Aorta (tissue), 5 donors: ENCODE data around the gene PHACTR2. TPM values are rescaled to one million over a fixed set of nuclear protein-coding genes. Genes with fewer than 3 reads are reported as not detected.
"Not testable (repeated sequence)": the region's sequence is repeated elsewhere in the genome, so short reads cannot be mapped to it uniquely, and the experiment has no call there.

Source experiments
- ATAC-seq: fragments of 200-7000 bp; cut with Tn5 transposase; one replicate; pipeline ENCODE4 v1.9.1; 2022; ENCODE audit warnings: moderate library complexity; ENCODE audit not compliant: low FRiP score
- DNase-seq, 2 donors: peaks; one replicate each; pipeline ENCODE4 v3.0.0-alpha.2; 2020
- H3K27ac ChIP-seq, 2 donors: one replicate each; pipeline ENCODE4 v1.5.1; 2013; ENCODE audit warnings: low read length in 2 of 2, mild to moderate bottlenecking in 2 of 2, moderate library complexity in 2 of 2, control low read depth in 1 of 2, inconsistent platforms in 1 of 2, low read depth in 1 of 2
- H3K27me3 ChIP-seq, 2 donors: one replicate each; pipeline ENCODE4 v1.6.1; 2013; ENCODE audit warnings: control low read depth in 1 of 2, low read length in 1 of 2, mild to moderate bottlenecking in 1 of 2, moderate library complexity in 1 of 2; ENCODE audit not compliant: insufficient read depth in 2 of 2, control insufficient read depth in 1 of 2
- H3K36me3 ChIP-seq, 2 donors: one replicate each; pipeline ENCODE4 v1.6.1; 2013; ENCODE audit warnings: control low read depth in 1 of 2, low read length in 1 of 2, mild to moderate bottlenecking in 1 of 2; ENCODE audit not compliant: insufficient read depth in 2 of 2, control insufficient read depth in 1 of 2
- H3K4me1 ChIP-seq, 2 donors: one replicate each; pipeline ENCODE4 v1.6.1; 2013; ENCODE audit warnings: low read length in 2 of 2, control low read depth in 1 of 2, mild to moderate bottlenecking in 1 of 2, moderate library complexity in 1 of 2; ENCODE audit not compliant: insufficient read depth in 2 of 2, control insufficient read depth in 1 of 2
- H3K4me3 ChIP-seq, 2 donors: one replicate each; pipeline ENCODE4 v1.5.1; 2013; ENCODE audit warnings: low read length in 2 of 2, control low read depth in 1 of 2, mild to moderate bottlenecking in 1 of 2
- H3K9me3 ChIP-seq: one replicate; pipeline ENCODE4 v1.6.1; 2013; ENCODE audit warnings: mild to moderate bottlenecking, low read length; ENCODE audit not compliant: control insufficient read depth
- WGBS, 2 donors: extraction: QIAGEN DNeasy Blood & Tissue Kit; methylation state at CpG; one replicate each; pipeline ENCODE4 v1.1.7; 2013; 5-methylcytosine and 5-hydroxymethylcytosine counted together
- intact Hi-C, 2 donors: fragments of 100-400 bp; cut with DNase I; formaldehyde crosslinking; loops; one replicate each; pipeline versions ENCODE4 v1.14.2 to v1.15.0; 2022
- polyA plus RNA-seq, 2 donors: library from polyadenylated mRNA; stranded (reverse); fragments of 200-250 nt; gene quantifications; one replicate each; pipeline ENCODE4 v1.2.3, GENCODE V29; 2013
- total RNA-seq, 2 donors: library from RNA; stranded (reverse); fragmentation: NEBNext Ultra II Directional; extraction: Animal tissue kit (Norgen Biotek cat#: 25700); gene quantifications; one replicate each; pipeline ENCODE4 v1.2.1, GENCODE V29; 2021
- donor health status: healthy with polysubstance abuse.
- donor health status: Bipolar disorder and iron deficiency.
- donor health status: DM: no; HTN: no; CAD: no.
- donor health status: DM: no; HTN: no; CAD: no.
- donor health status: DM: yes; HTN: yes; CAD: no.

PHACTR2 gene
- total and polyA plus RNA-seq, 4 donors, result 15.3 to 96.8 (median 51.2) TPM

GRCh38 chr6:143874503-143874902 is 196.7 kb downstream of the PHACTR2 start:
- H3K27me3 ChIP-seq, H3K4me3 ChIP-seq, H3K9me3 ChIP-seq, H3K27ac ChIP-seq, DNase-seq, H3K36me3 ChIP-seq, intact Hi-C loops, ATAC-seq, H3K4me1 ChIP-seq: not testable (repeated sequence)

GRCh38 chr6:143877584-143878271 is 200.0 kb downstream of the PHACTR2 start:
- H3K9me3 ChIP-seq, result peaks cover 4% of the 10 kb centered on the region
- ATAC-seq, result no peak
- intact Hi-C loops, result no loop called here
- H3K4me3 ChIP-seq, result no peak overlapping the region
- no peaks in the 10 kb centered on the region for H3K36me3 ChIP-seq
- H3K4me1 ChIP-seq, result no peaks in the 10 kb centered on the region
- no peak overlapping the region for H3K27ac ChIP-seq
- 91% methylated on average over 1 of the region's 1 CpG; no CpG with 5 or more reads in 1 of the 2 donors for WGBS, 2 donors
- H3K27me3 ChIP-seq, result no peaks in the 10 kb centered on the region
- DNase-seq, result no peak

- DNase-seq (no peak), ATAC-seq (no peak)
- intact Hi-C loops, result no loop called here
- H3K4me1 ChIP-seq, result no peaks in the 10 kb centered on the region
- peaks cover 4% of the 10 kb centered on the region for H3K9me3 ChIP-seq
- no peaks in the 10 kb centered on the region for H3K27me3 ChIP-seq
- WGBS, 2 donors, result 95% methylated on average over 3 of the region's 3 CpGs; no CpG with 5 or more reads in 1 of the 2 donors
- no peak overlapping the region for H3K4me3 ChIP-seq
- no peak overlapping the region for H3K27ac ChIP-seq
- H3K36me3 ChIP-seq, result no peaks in the 10 kb centered on the region
Observed at GRCh38 chr6:143878272-143878760, 200.6 kb downstream of the PHACTR2 start.

- intact Hi-C loops, result no loop called here
- 67 to 71% methylated on average over 2 of the region's 2 CpGs for WGBS, 2 donors
- Histone ChIP-seq H3K27me3 (no peaks in the 10 kb centered on the region), H3K36me3 (no peaks in the 10 kb centered on the region), H3K4me3 (no peak overlapping the region), H3K27ac (no peak overlapping the region), H3K4me1 (no peaks in the 10 kb centered on the region), H3K9me3 (peaks cover 4% of the 10 kb centered on the region)
- ATAC-seq (no peak), DNase-seq (no peak)
Observed at GRCh38 chr6:143880412-143880811, 202.6 kb downstream of the PHACTR2 start.

Other genes with a start within 250 kb of the PHACTR2 start
- 1 to 10 TPM; 5.4 to 9.1 TPM for gene ADAT2, start 227.3 kb upstream of the PHACTR2 start, total RNA-seq
- 1 to 10 TPM; 1.0 to 8.0 TPM for gene ADAT2, start 227.3 kb upstream of the PHACTR2 start, polyA plus RNA-seq
- 10 to 100 TPM; 16.5 to 26.1 TPM for gene PEX3, start 227.2 kb upstream of the PHACTR2 start, total RNA-seq
- gene PEX3, start 227.2 kb upstream of the PHACTR2 start, polyA plus RNA-seq, result 10 to 100 TPM in 1 of 2 donors, 1 to 10 TPM in 1; 5.0 to 10.9 TPM
- gene FUCA2, start 166.2 kb upstream of the PHACTR2 start, total RNA-seq, result 10 to 100 TPM; 34.1 to 36.6 TPM
- gene FUCA2, start 166.2 kb upstream of the PHACTR2 start, polyA plus RNA-seq, result 10 to 100 TPM; 17.4 to 19.6 TPM
- gene LTV1, start 165.4 kb downstream of the PHACTR2 start, total RNA-seq, result 10 to 100 TPM; 16.5 to 16.7 TPM
- 10 to 100 TPM; 20.2 to 20.3 TPM for gene LTV1, start 165.4 kb downstream of the PHACTR2 start, polyA plus RNA-seq
- gene ZC2HC1B, start 186.5 kb downstream of the PHACTR2 start, total RNA-seq, result not detected
- not detected for gene ZC2HC1B, start 186.5 kb downstream of the PHACTR2 start, polyA plus RNA-seq